HepG2 (cell line): Measurements from ENCODE around the gene OPN1LW. TPM values are rescaled to one million over a fixed set of nuclear protein-coding genes. Genes with fewer than 3 reads are reported as not detected.
"Not testable (repeated sequence)": the region's sequence is repeated elsewhere in the genome, so short reads cannot be mapped to it uniquely, and the experiment has no call there.

Experiments
- ATAC-seq: fragments of 200-7000 bp; cut with Tn5 transposase; 3 replicates; pipeline ENCODE4 v1.9.1; 2020; ENCODE audit warnings: mild to moderate bottlenecking, moderate library complexity
- BruUV-seq: library from RNA; stranded (reverse); fragments of 400-500 nt; replicated peaks from 2 replicates; lab custom pipeline; 2021; lab: Mats Ljungman, UMichigan
- CTCF ChIA-PET: fragments of 300-600 bp; formaldehyde crosslinking; extraction: SDS; loops from one replicate; lab custom pipeline; 2021; ENCODE audit warnings: low total read pairs, inconsistent platforms, low intra/inter-chr PET ratio; lab: Yijun Ruan, JAX
- POLR2A ChIA-PET: fragments of 350-600 bp; sonication (Branson Sonifier 250); formaldehyde crosslinking; loops from one replicate; lab custom pipeline; 2020; ENCODE audit warnings: antibody characterized with exemption, inconsistent platforms; lab: Yijun Ruan, JAX
- DNase-seq: peaks from one replicate; pipeline ENCODE4 v3.0.0-alpha.2; 2015; ENCODE audit warnings: low spot score
- FAIRE-seq: peaks from 3 replicates; lab custom pipeline; 2011; peaks lifted over from hg19 to GRCh38; lab: Jason Lieb, UNC
- H2AFZ ChIP-seq: one replicate; pipeline ENCODE4 v1.6.1; 2011; ENCODE audit warnings: low read length, inconsistent platforms
- H3K27ac ChIP-seq: fragments of 300-600 bp; 3 replicates; pipeline ENCODE4 v1.8.0; 2011; ENCODE audit warnings: mixed run types, mild to moderate bottlenecking, mixed read lengths, low read length, inconsistent platforms; ENCODE audit not compliant: insufficient read depth; ENCODE audit errors: extremely low read length
- H3K27me3 ChIP-seq, 2 experiments: fragments of 200-600 bp in 1 of 2; 2 replicates in 1 of 2; 3 replicates in 1 of 2; pipeline versions ENCODE4 v1.6.0 to v1.8.0; 2011; ENCODE audit warnings: low read length in 2 of 2, mild to moderate bottlenecking in 2 of 2, moderate library complexity in 2 of 2, inconsistent platforms in 1 of 2; ENCODE audit not compliant: insufficient read depth in 2 of 2, control insufficient read depth in 1 of 2
- H3K36me3 ChIP-seq, 2 experiments: fragments of 200-600 bp in 1 of 2; replicated peaks in 1 of 2; 2 replicates in 1 of 2; 3 replicates in 1 of 2; pipeline versions ENCODE4 v1.5.1 to v1.8.0; 2011; ENCODE audit warnings: low read length in 2 of 2, inconsistent platforms in 1 of 2; ENCODE audit not compliant: insufficient read depth in 2 of 2, control insufficient read depth in 1 of 2
- H3K4me1 ChIP-seq: 2 replicates; pipeline ENCODE4 v1.5.1; 2012; ENCODE audit warnings: low read length, inconsistent platforms; ENCODE audit not compliant: insufficient read depth
- H3K4me2 ChIP-seq: 2 replicates; pipeline ENCODE4 v1.6.0; 2011; ENCODE audit warnings: low read depth, low read length, inconsistent platforms
- H3K4me3 ChIP-seq, 3 experiments: fragments of 200-600 bp in 1 of 3; sonication (generic), shearing (Covaris generic) in 1 of 3; replicated peaks in 1 of 3; 2 replicates each; pipeline ENCODE4 v1.5.1; 2011 to 2016; ENCODE audit warnings: low read length in 3 of 3, inconsistent platforms in 2 of 3, low read depth in 2 of 3, mild to moderate bottlenecking in 2 of 3, control low read depth in 1 of 3, mixed read lengths in 1 of 3; ENCODE audit not compliant: insufficient read depth in 1 of 3
- H3K79me2 ChIP-seq: one replicate; pipeline ENCODE4 v1.6.1; 2011; ENCODE audit warnings: low read length, inconsistent platforms; ENCODE audit not compliant: insufficient read depth
- H3K9ac ChIP-seq: 2 replicates; pipeline ENCODE4 v1.6.0; 2011; ENCODE audit warnings: mild to moderate bottlenecking, low read depth, low read length, inconsistent platforms; ENCODE audit not compliant: insufficient read depth
- H3K9me3 ChIP-seq: 2 replicates; pipeline ENCODE4 v1.5.1; 2012; ENCODE audit warnings: mild to moderate bottlenecking, low read length
- H4K20me1 ChIP-seq: 2 replicates; pipeline ENCODE4 v1.6.0; 2011; ENCODE audit warnings: inconsistent platforms, mild to moderate bottlenecking, low read length, moderate library complexity; ENCODE audit not compliant: insufficient read depth
- WGBS: methylation state at CpG from one replicate; pipeline ENCODE4 v1.1.6; 2017; ENCODE audit warnings: low lambda C conversion rate; 5-methylcytosine and 5-hydroxymethylcytosine counted together
- in situ Hi-C: cut with HindIII; loops from 2 replicates; pipeline ENCODE4 v1.10.0; 2017; ENCODE audit warnings: low pct_unique_long_range_greater_than_20kb; ENCODE audit not compliant: extremely low pct_ligation_motif_present
- intact Hi-C: fragments of 100-400 bp; cut with micrococcal nuclease; formaldehyde crosslinking; loops from one replicate; pipeline ENCODE4 v1.10.0; 2022; ENCODE audit not compliant: unreplicated experiment
- polyA plus RNA-seq, 8 experiments: library from polyadenylated mRNA; depleted of rRNA in 3 of 8; stranded (reverse) in 7 of 8; unstranded in 1 of 8; fragments of >200 nt; fragmentation: Illumina TruSeq in 4 of 8; extraction: Trizol in 4 of 8; gene quantifications; 2 replicates each; pipeline versions ENCODE4 v1.2.1 to v1.2.3, GENCODE V29; 2011 to 2016; ENCODE audit warnings: low read depth in 4 of 8, missing spikeins in 1 of 8, mixed read lengths in 1 of 8; ENCODE audit not compliant: insufficient read depth in 1 of 8
- total RNA-seq, 5 experiments: library from RNA; depleted of rRNA; stranded (reverse); fragments of >200 nt; fragmentation: Illumina TruSeq; extraction: Trizol; gene quantifications; 2 replicates each; pipeline ENCODE4 v1.2.3, GENCODE V29; 2016; ENCODE audit warnings: low read depth in 1 of 5

OPN1LW gene
- total and polyA plus RNA-seq, 2 of the 13 experiments (the other 11 are each of a cell fraction or from before 2014, with no cell fraction given) = not detected

DNA sequence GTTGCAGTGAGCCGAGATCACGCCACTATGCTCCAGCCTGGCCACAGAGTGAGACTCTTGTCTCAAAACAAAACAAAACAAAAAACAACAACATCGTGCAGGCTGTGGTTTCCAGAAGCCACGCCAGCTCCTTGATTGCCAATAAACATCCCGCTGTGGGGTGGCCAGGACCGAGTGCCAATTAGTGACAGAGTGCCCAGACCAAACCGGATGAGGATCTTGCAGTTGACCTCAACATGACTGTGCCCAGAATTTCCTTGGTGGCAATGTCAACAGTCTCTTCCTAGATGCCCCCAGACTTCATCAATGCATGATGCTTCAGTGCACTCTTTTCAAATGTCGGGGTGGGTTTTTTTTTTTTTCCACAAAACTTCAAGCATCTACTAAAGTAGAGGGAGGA is 39.8 kb downstream of the OPN1LW start:
- H4K20me1 ChIP-seq, CTCF ChIA-PET, H3K9me3 ChIP-seq, H3K4me1 ChIP-seq, H3K9ac ChIP-seq, BruUV-seq, H2AFZ ChIP-seq, H3K27ac ChIP-seq, H3K79me2 ChIP-seq, H3K27me3 ChIP-seq, H3K4me2 ChIP-seq, H3K36me3 ChIP-seq, ATAC-seq, in situ Hi-C loops, H3K4me3 ChIP-seq, POLR2A ChIA-PET, FAIRE-seq, DNase-seq, intact Hi-C loops: not testable (repeated sequence)
- WGBS = no CpG with 5 or more reads among the region's 8 CpGs

GRCh38 chrX:154192846-154193245 is 48.8 kb downstream of the OPN1LW start:
- H3K36me3 ChIP-seq, CTCF ChIA-PET, FAIRE-seq, H3K27me3 ChIP-seq, H4K20me1 ChIP-seq, H3K9me3 ChIP-seq, H2AFZ ChIP-seq, POLR2A ChIA-PET, H3K79me2 ChIP-seq, DNase-seq, H3K4me3 ChIP-seq, ATAC-seq, H3K27ac ChIP-seq, BruUV-seq, in situ Hi-C loops, H3K4me2 ChIP-seq, H3K4me1 ChIP-seq, intact Hi-C loops, H3K9ac ChIP-seq: not testable (repeated sequence)
- no CpG with 5 or more reads among the region's 8 CpGs for WGBS

- POLR2A ChIA-PET, H3K4me1 ChIP-seq, H3K9ac ChIP-seq, FAIRE-seq, H3K36me3 ChIP-seq, CTCF ChIA-PET, H2AFZ ChIP-seq, H3K79me2 ChIP-seq, H3K27me3 ChIP-seq, H3K9me3 ChIP-seq, BruUV-seq, ATAC-seq, DNase-seq, H3K27ac ChIP-seq, H4K20me1 ChIP-seq, H3K4me2 ChIP-seq, in situ Hi-C loops, H3K4me3 ChIP-seq, intact Hi-C loops: not testable (repeated sequence)
- WGBS = no CpG with 5 or more reads among the region's 2 CpGs
Observed at GRCh38 chrX:154194316-154194715, 50.3 kb downstream of the OPN1LW start.

GRCh38 chrX:154196466-154196865 is 52.4 kb downstream of the OPN1LW start:
- H3K79me2 ChIP-seq, H3K9ac ChIP-seq, H3K4me1 ChIP-seq, ATAC-seq, H3K4me3 ChIP-seq, intact Hi-C loops, BruUV-seq, H3K9me3 ChIP-seq, CTCF ChIA-PET, H3K4me2 ChIP-seq, H3K27me3 ChIP-seq, FAIRE-seq, H3K27ac ChIP-seq, H3K36me3 ChIP-seq, DNase-seq, POLR2A ChIA-PET, H2AFZ ChIP-seq, H4K20me1 ChIP-seq, in situ Hi-C loops: not testable (repeated sequence)
- no CpG with 5 or more reads among the region's 15 CpGs for WGBS
